H1 (cell line): ENCODE results near the gene SRP14. TPM values are rescaled to one million over a fixed set of nuclear protein-coding genes. Genes with fewer than 3 reads are reported as not detected.

Experiments used
- ASH2L ChIP-seq: fragments of 200-600, 300-600 bp; sonication (generic); IDR thresholded peaks from one replicate; pipeline ENCODE4 v1.7.1; 2017; ENCODE audit warnings: low read length
- ATF3 ChIP-seq: IDR thresholded peaks from 2 replicates; pipeline ENCODE4 v1.6.1; 2011; ENCODE audit warnings: low read depth, mild to moderate bottlenecking, low read length; ENCODE audit not compliant: insufficient read depth
- BACH1 ChIP-seq: IDR thresholded peaks from 2 replicates; pipeline ENCODE4 v1.6.1; 2012; ENCODE audit warnings: low read length, improper control_type of control experiment
- CREB1 ChIP-seq: IDR thresholded peaks from 2 replicates; pipeline ENCODE4 v1.6.1; 2012; ENCODE audit warnings: inconsistent platforms
- CTBP2 ChIP-seq: IDR thresholded peaks from 2 replicates; pipeline ENCODE4 v1.7.0; 2011; ENCODE audit warnings: borderline replicate concordance, mild to moderate bottlenecking, moderate library complexity, mixed read lengths, low read length; ENCODE audit not compliant: insufficient read depth, insufficient read length
- RBBP5 ChIP-seq: IDR thresholded peaks from 2 replicates; pipeline ENCODE4 v1.7.1; 2012; ENCODE audit warnings: low read depth, mild to moderate bottlenecking, inconsistent platforms, low read length, moderate library complexity, borderline replicate concordance
- SIX5 ChIP-seq: IDR thresholded peaks from 2 replicates; pipeline ENCODE4 v1.6.1; 2011; ENCODE audit warnings: mild to moderate bottlenecking, low read depth, low read length
- SP4 ChIP-seq: IDR thresholded peaks from 2 replicates; pipeline ENCODE4 v1.6.1; 2012; ENCODE audit warnings: low read length, inconsistent platforms
- polyA plus RNA-seq, 7 experiments: library from polyadenylated mRNA; depleted of rRNA in 3 of 7; stranded (reverse) in 5 of 7; unstranded in 2 of 7; fragments of >200 nt in 5 of 7; fragments of 200-250 nt in 2 of 7; gene quantifications; 1 replicate in 5 of 7; 2 replicates in 1 of 7; 4 replicates in 1 of 7; pipeline versions ENCODE4 v1.2.1 to v1.2.3, GENCODE V29; 2011 to 2013; ENCODE audit warnings: missing spikeins in 2 of 7, mixed read lengths in 2 of 7
- total RNA-seq: library from RNA; stranded (reverse); fragmentation: NEBNext Ultra II Directional; extraction: Animal tissue kit (Norgen Biotek cat#: 25700); gene quantifications from 2 replicates; pipeline ENCODE4 v1.2.1, GENCODE V29; 2021
- TF ChIP-seq, protein P1 (sequence below), 3 experiments: IDR thresholded peaks; 1 replicate in 2 of 3; 2 replicates in 1 of 3; pipeline versions ENCODE4 v1.5.1 to v1.6.1; 2011; ENCODE audit warnings: low read length in 3 of 3, mild to moderate bottlenecking in 3 of 3, inconsistent platforms in 2 of 3, low read depth in 1 of 3, moderate library complexity in 1 of 3; ENCODE audit not compliant: insufficient read depth in 1 of 3; ENCODE audit errors: control extremely low read depth in 1 of 3

The SRP14 gene
- total and polyA plus RNA-seq, 2 of the 8 experiments (the other 6 are each of a cell fraction or from before 2014, with no cell fraction given), result 186 to 223 TPM

GRCh38 chr15:40003116-40003916 is 35.7 kb downstream of the SRP14 start (continued):
- TF ChIP-seq ATF3, result no peak
- no peak for TF ChIP-seq CTBP2
- TF ChIP-seq ASH2L, result no peak
- TF ChIP-seq BACH1, result no peak
- no peak for TF ChIP-seq CREB1
- TF ChIP-seq, protein P1, sequence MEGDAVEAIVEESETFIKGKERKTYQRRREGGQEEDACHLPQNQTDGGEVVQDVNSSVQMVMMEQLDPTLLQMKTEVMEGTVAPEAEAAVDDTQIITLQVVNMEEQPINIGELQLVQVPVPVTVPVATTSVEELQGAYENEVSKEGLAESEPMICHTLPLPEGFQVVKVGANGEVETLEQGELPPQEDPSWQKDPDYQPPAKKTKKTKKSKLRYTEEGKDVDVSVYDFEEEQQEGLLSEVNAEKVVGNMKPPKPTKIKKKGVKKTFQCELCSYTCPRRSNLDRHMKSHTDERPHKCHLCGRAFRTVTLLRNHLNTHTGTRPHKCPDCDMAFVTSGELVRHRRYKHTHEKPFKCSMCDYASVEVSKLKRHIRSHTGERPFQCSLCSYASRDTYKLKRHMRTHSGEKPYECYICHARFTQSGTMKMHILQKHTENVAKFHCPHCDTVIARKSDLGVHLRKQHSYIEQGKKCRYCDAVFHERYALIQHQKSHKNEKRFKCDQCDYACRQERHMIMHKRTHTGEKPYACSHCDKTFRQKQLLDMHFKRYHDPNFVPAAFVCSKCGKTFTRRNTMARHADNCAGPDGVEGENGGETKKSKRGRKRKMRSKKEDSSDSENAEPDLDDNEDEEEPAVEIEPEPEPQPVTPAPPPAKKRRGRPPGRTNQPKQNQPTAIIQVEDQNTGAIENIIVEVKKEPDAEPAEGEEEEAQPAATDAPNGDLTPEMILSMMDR (IDR thresholded peaks at IDR 0.05; ENCODE audit: control extremely low read depth in 1 of 3, insufficient read depth in 1 of 3, low read depth in 1 of 3, low read length in 3 of 3), result no peak
- TF ChIP-seq SP4, result no peak
- no peak for TF ChIP-seq RBBP5
- TF ChIP-seq SIX5, result no peak
